DMS114 treated with DMSO at 0.1 percent for 48 hours (cell line): ENCODE data around the gene EDRF1.
"Not testable (repeated sequence)": the region's sequence is repeated elsewhere in the genome, so short reads cannot be mapped to it uniquely, and the experiment has no call there.

Experiments used
- DNase-seq: peaks from one replicate; lab custom pipeline; 2025; ENCODE audit not compliant: unreplicated experiment; lab: John Stamatoyannopoulos, UW

Gene EDRF1

GRCh38 chr10:125708971-125709503, 10.5 kb upstream of the EDRF1 start:
- no peak for DNase-seq

- DNase-seq = no peak
Measured at GRCh38 chr10:125709553-125710474, 9.7 kb upstream of the EDRF1 start.

GRCh38 chr10:125711110-125711750, 8.3 kb upstream of the EDRF1 start:
- DNase-seq = no peak

GRCh38 chr10:125714728-125715127, 4.8 kb upstream of the EDRF1 start:
- not testable (repeated sequence) for DNase-seq

- no peak for DNase-seq
Measured at GRCh38 chr10:125720002-125720382, 483 bp downstream of the EDRF1 start.

- no peak for DNase-seq
Measured at GRCh38 chr10:125721035-125721434, 1.5 kb downstream of the EDRF1 start.

- no peak for DNase-seq
Measured at GRCh38 chr10:125722811-125723210, 3.3 kb downstream of the EDRF1 start.

GRCh38 chr10:125726914-125727313, 7.4 kb downstream of the EDRF1 start:
- DNase-seq = no peak

GRCh38 chr10:125727436-125727835, 7.9 kb downstream of the EDRF1 start:
- no peak for DNase-seq

GRCh38 chr10:125734148-125734547, 14.6 kb downstream of the EDRF1 start:
- DNase-seq = no peak

- no peak for DNase-seq
Measured at GRCh38 chr10:125734823-125735222, 15.3 kb downstream of the EDRF1 start.

- no peak for DNase-seq
Measured at GRCh38 chr10:125738206-125738605, 18.7 kb downstream of the EDRF1 start.

- DNase-seq = no peak
Measured at GRCh38 chr10:125739994-125740679, 20.6 kb downstream of the EDRF1 start.

GRCh38 chr10:125742465-125742864, 23.0 kb downstream of the EDRF1 start:
- peak; percentile 13 for DNase-seq

- no peak for DNase-seq
Measured at GRCh38 chr10:125744909-125745308, 25.4 kb downstream of the EDRF1 start.

- no peak for DNase-seq
Measured at GRCh38 chr10:125747417-125747816, 27.9 kb downstream of the EDRF1 start.

- no peak for DNase-seq
Measured at GRCh38 chr10:125756196-125756595, 36.7 kb downstream of the EDRF1 start.

GRCh38 chr10:125756853-125757487, 37.5 kb downstream of the EDRF1 start:
- no peak for DNase-seq

GRCh38 chr10:125757742-125758141, 38.2 kb downstream of the EDRF1 start:
- DNase-seq = no peak

GRCh38 chr10:125761961-125762360, 42.5 kb downstream of the EDRF1 start:
- DNase-seq = no peak
